K562 (cell line): Measurements from ENCODE around the gene JADE2. TPM values are rescaled to one million over a fixed set of nuclear protein-coding genes. Genes with fewer than 3 reads are reported as not detected.
A peak's percentile ranks its signal among the peaks of the same experiment; 100 is the strongest.

Experiments
- ATAC-seq: fragments of 200-7000 bp; cut with Tn5 transposase; 3 replicates; pipeline ENCODE4 v1.9.1; 2020; ENCODE audit warnings: moderate library complexity
- BruUV-seq: library from RNA; stranded (reverse); fragments of 400-500 nt; replicated peaks from 2 replicates; lab custom pipeline; 2021; lab: Mats Ljungman, UMichigan
- CTCF ChIA-PET: fragments of 300-600 bp; formaldehyde crosslinking; extraction: SDS; loops from one replicate; lab custom pipeline; 2021; ENCODE audit warnings: low intra/inter-chr PET ratio; lab: Yijun Ruan, JAX
- POLR2A ChIA-PET: fragments of 300-600, 350-650 bp; sonication (Branson Sonifier 250); formaldehyde crosslinking; extraction: SDS; loops from one replicate; lab custom pipeline; 2021; ENCODE audit warnings: antibody characterized with exemption, inconsistent platforms; lab: Yijun Ruan, JAX
- DNase-seq, 4 experiments: peaks; one replicate each; pipeline versions ENCODE4 v3.0.0 to v3.0.0-alpha.2; 2011 to 2018; ENCODE audit warnings: low spot score in 3 of 4, mixed read lengths in 3 of 4; ENCODE audit errors: extremely low read depth in 1 of 4
- FAIRE-seq: peaks from 2 replicates; lab custom pipeline; 2011; peaks lifted over from hg19 to GRCh38; lab: Jason Lieb, UNC
- H2AFZ ChIP-seq: 2 replicates; pipeline ENCODE4 v1.6.0; 2011; ENCODE audit warnings: low read depth, low read length, control low read depth, inconsistent platforms
- H3K27ac ChIP-seq: fragments of 200-600 bp; 3 replicates; pipeline ENCODE4 v1.8.0; 2011; ENCODE audit warnings: low read depth, mild to moderate bottlenecking, control low read depth, inconsistent platforms, low read length, moderate library complexity, mixed read lengths; ENCODE audit errors: extremely low read depth
- H3K27me3 ChIP-seq, 2 experiments: fragments of 300-600 bp in 1 of 2; 2 replicates in 1 of 2; 3 replicates in 1 of 2; pipeline versions ENCODE4 v1.6.0 to v1.8.0; 2011; ENCODE audit warnings: inconsistent platforms in 2 of 2, low read length in 2 of 2, mild to moderate bottlenecking in 1 of 2, mixed read lengths in 1 of 2, moderate library complexity in 1 of 2; ENCODE audit not compliant: control insufficient read depth in 2 of 2, insufficient read depth in 2 of 2
- H3K36me3 ChIP-seq: fragments of 300-600 bp; 3 replicates; pipeline ENCODE4 v1.8.0; 2011; ENCODE audit warnings: mild to moderate bottlenecking, low read length, inconsistent platforms; ENCODE audit not compliant: control insufficient read depth, insufficient read depth
- H3K4me1 ChIP-seq, 2 experiments: fragments of 200-600 bp in 1 of 2; replicated peaks in 1 of 2; 2 replicates in 1 of 2; 3 replicates in 1 of 2; pipeline versions ENCODE4 v1.5.1 to v1.8.0; 2011; ENCODE audit warnings: inconsistent platforms in 2 of 2, low read length in 2 of 2, mild to moderate bottlenecking in 1 of 2, mixed read lengths in 1 of 2, moderate library complexity in 1 of 2; ENCODE audit not compliant: control insufficient read depth in 2 of 2, insufficient read depth in 2 of 2
- H3K4me2 ChIP-seq: 2 replicates; pipeline ENCODE4 v1.6.1; 2011; ENCODE audit warnings: low read length, control low read depth, inconsistent platforms, mixed read lengths; ENCODE audit not compliant: insufficient read depth
- H3K4me3 ChIP-seq: fragments of 200-600 bp; sonication (generic), shearing (Covaris generic); 2 replicates; pipeline ENCODE4 v1.5.1; 2016; ENCODE audit warnings: control low read depth, inconsistent platforms
- H3K79me2 ChIP-seq: fragments of 200-600 bp; 3 replicates; pipeline ENCODE4 v1.8.0; 2011; ENCODE audit warnings: low read length, inconsistent platforms; ENCODE audit not compliant: control insufficient read depth, insufficient read depth
- H3K9ac ChIP-seq, 2 experiments: 2 replicates each; pipeline versions ENCODE4 v1.6.0 to v1.6.1; 2011; ENCODE audit warnings: low read depth in 2 of 2, low read length in 2 of 2, control low read depth in 1 of 2, inconsistent platforms in 1 of 2, mild to moderate bottlenecking in 1 of 2, mixed read lengths in 1 of 2; ENCODE audit not compliant: insufficient read depth in 1 of 2
- H3K9me1 ChIP-seq: one replicate; pipeline ENCODE4 v1.6.0; 2011; ENCODE audit warnings: inconsistent platforms, mild to moderate bottlenecking, low read length, moderate library complexity; ENCODE audit not compliant: control insufficient read depth, insufficient read depth
- H3K9me3 ChIP-seq: replicated peaks from 2 replicates; pipeline ENCODE4 v1.5.1; 2011; ENCODE audit warnings: low read depth, low read length, inconsistent platforms; ENCODE audit not compliant: control insufficient read depth, insufficient read depth
- H4K20me1 ChIP-seq: replicated peaks from 2 replicates; pipeline ENCODE4 v1.6.1; 2011; ENCODE audit warnings: low read length, inconsistent platforms, mixed read lengths; ENCODE audit not compliant: control insufficient read depth, insufficient read depth
- BCOR ChIP-seq: fragments of 450-650 bp; IDR thresholded peaks from 2 replicates; pipeline ENCODE4 v1.6.1; 2016
- HDGF ChIP-seq: fragments of 450-650 bp; IDR thresholded peaks from 2 replicates; pipeline ENCODE4 v1.6.1; 2016
- MNT ChIP-seq, 2 experiments: fragments of 450-650 bp; conservative IDR thresholded peaks; 2 replicates each; pipeline ENCODE4 v1.6.1; 2017; ENCODE audit warnings: mild to moderate bottlenecking in 2 of 2, moderate library complexity in 2 of 2
- NFIC ChIP-seq: fragments of 450-650 bp; IDR thresholded peaks from 2 replicates; pipeline ENCODE4 v1.6.1; 2017; ENCODE audit warnings: mild to moderate bottlenecking, inconsistent platforms
- ZNF408 ChIP-seq: fragments of 250-450 bp; sonication (Bioruptor Pico); IDR thresholded peaks from 2 replicates; pipeline ENCODE4 v1.4.0; 2020; ENCODE audit warnings: low read depth, mild to moderate bottlenecking, moderate library complexity
- WGBS: fragments of 100-300 bp; shearing (Covaris generic); methylation state at CpG from one replicate; pipeline ENCODE4 v1.1.6; 2016; ENCODE audit warnings: low coverage, mixed read lengths; ENCODE audit not compliant: insufficient coverage; ENCODE audit errors: missing lambda C conversion rate; 5-methylcytosine and 5-hydroxymethylcytosine counted together
- in situ Hi-C: fragments of 300-500 bp; cut with MboI; formaldehyde crosslinking; loops from 4 replicates; pipeline ENCODE4 v1.15.0; 2018; ENCODE audit warnings: inconsistent platforms, mixed read lengths
- intact Hi-C: fragments of 100-400 bp; cut with micrococcal nuclease; formaldehyde crosslinking; loops from 2 replicates; pipeline ENCODE4 v1.14.2; 2022
- polyA plus RNA-seq, 8 experiments: library from polyadenylated mRNA; depleted of rRNA in 4 of 8; stranded (reverse) in 5 of 8; unstranded in 3 of 8; fragments of >200 nt; fragmentation: Nextera tagmentation in 2 of 8; fragmentation: Illumina TruSeq in 1 of 8; extraction: Ambion mirVana in 2 of 8; extraction: Trizol in 1 of 8; gene quantifications; 2 replicates each; pipeline versions ENCODE4 v1.2.1 to v1.2.3, GENCODE V29; 2011 to 2014; ENCODE audit warnings: inconsistent platforms in 1 of 8, missing spikeins in 1 of 8
- total RNA-seq, 7 experiments: library from RNA; depleted of rRNA in 6 of 7; stranded (reverse); fragments of >200 nt in 6 of 7; fragmentation: Illumina TruSeq in 2 of 7; extraction: Trizol in 2 of 7; gene quantifications; 2 replicates each; pipeline versions ENCODE4 v1.2.1 to v1.2.3, GENCODE V29; 2011 to 2021; ENCODE audit warnings: low replicate concordance in 1 of 7

The JADE2 gene
- total and polyA plus RNA-seq, 9 of the 15 experiments (the other 6 are each of a cell fraction or from before 2014, with no cell fraction given): 0.50 to 23.3 (median 9.1) TPM

GRCh38 chr5:134568761-134569695, 43.6 kb downstream of the JADE2 start:
- in situ Hi-C loops: no loop called here

More at GRCh38 chr5:134568761-134569695, 43.6 kb downstream of the JADE2 start:
- TF ChIP-seq ZNF408 (no peak), HDGF (no peak), MNT (conservative IDR thresholded peaks at IDR 0.05) (no peak), BCOR (0 out of 2 replicates have a peak, but pooled peaks have one; percentile 11), NFIC (peak; percentile 49)
- FAIRE-seq: no peak
- H3K4me2 ChIP-seq: no peak overlapping the region
- no peak overlapping the region for H2AFZ ChIP-seq
- no peak overlapping the region for H3K27ac ChIP-seq
- H3K79me2 ChIP-seq: no peaks in the 10 kb centered on the region
- no peaks in the 10 kb centered on the region; a peak in 1 of 5 replicates for H3K27me3 ChIP-seq
- H3K36me3 ChIP-seq: peaks cover 58% of the 10 kb centered on the region; the same call in 2 of the 3 replicates
- intact Hi-C loops: no loop called here
- H3K9me1 ChIP-seq: peaks cover 2% of the 10 kb centered on the region
- ChIA-PET POLR2A (interaction anchor here (1.3 kb wide), 1 partner anchor 34 kb away, joined by 3 read pairs; no protein-coding TSS in a partner anchor), CTCF (no interaction called here)
- BruUV-seq: no TSS peak
- ATAC-seq: no peak
- H3K9ac ChIP-seq: peak overlapping the region in 1 of 2 experiments; percentile 69; a peak in 1 of 4 replicates
- no peaks in the 10 kb centered on the region; the same call in 1 of the 2 replicates for H4K20me1 ChIP-seq
- H3K4me3 ChIP-seq: no peak overlapping the region
- DNase-seq: no peak
- H3K9me3 ChIP-seq: no peaks in the 10 kb centered on the region
- 65% methylated on average over 21 of the region's 24 CpGs for WGBS
- H3K4me1 ChIP-seq: peaks cover 0 to 3% of the 10 kb centered on the region in 2 experiments; a peak in 2 of 5 replicates
